GM12872 (cell line): ENCODE data around the gene AHNAK.

Experiments used
- CTCF ChIP-seq: IDR thresholded peaks from 3 replicates; pipeline ENCODE4 v1.5.1; 2011; ENCODE audit warnings: low read depth, mild to moderate bottlenecking, low read length, moderate library complexity; ENCODE audit not compliant: insufficient read depth

Gene AHNAK

GRCh38 chr11:62574363-62575071 lies 27.9 kb upstream of the AHNAK start:
- TF ChIP-seq CTCF = no peak

DNA sequence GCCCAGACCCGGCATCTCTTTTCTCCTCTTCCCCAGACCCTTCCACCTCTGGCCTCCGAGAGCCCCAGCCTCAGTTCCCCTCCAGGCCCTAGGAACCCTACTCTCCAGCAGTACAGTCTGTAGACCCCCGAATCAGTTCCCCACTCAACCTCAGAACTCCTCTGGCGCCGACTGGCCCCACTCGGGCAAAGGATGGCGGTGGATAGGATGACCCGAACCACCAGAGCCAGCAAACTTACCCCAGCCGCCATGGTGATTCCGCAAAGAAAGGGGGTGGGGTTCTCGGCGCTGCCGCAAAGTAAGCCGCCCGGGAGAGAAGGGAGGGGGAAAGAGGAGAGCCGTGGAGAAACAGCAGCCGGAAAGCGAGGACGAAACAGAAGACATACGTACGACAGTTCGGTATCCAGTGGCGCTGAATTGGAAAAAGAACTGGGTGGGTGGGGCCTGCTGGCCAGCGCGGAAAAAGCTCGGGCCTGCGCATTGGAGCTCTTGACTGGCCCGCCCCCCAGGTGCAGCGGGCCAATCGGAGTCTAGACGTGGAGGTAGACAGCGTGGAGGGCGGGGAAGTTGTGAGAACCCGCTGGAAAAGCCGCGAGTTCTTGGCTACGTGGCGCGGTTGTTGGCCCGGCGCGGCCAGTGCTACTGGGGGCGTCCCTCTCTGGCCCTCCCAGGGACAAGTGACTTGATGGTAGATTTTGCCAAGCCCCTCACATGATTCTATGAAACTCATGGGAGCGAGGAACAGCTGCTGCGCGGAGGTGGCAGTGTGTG lies 27.2 kb upstream of the AHNAK start, which contains the start of gene EEF1G:
Gene EEF1G (minus strand): TSS at position 300 of the 771 bp plus-strand sequence. CDS start 49 bp downstream, at position 251.
- no peak for TF ChIP-seq CTCF

- no peak for TF ChIP-seq CTCF
Measured at GRCh38 chr11:62573006-62573591, 26.5 kb upstream of the AHNAK start.

DNA sequence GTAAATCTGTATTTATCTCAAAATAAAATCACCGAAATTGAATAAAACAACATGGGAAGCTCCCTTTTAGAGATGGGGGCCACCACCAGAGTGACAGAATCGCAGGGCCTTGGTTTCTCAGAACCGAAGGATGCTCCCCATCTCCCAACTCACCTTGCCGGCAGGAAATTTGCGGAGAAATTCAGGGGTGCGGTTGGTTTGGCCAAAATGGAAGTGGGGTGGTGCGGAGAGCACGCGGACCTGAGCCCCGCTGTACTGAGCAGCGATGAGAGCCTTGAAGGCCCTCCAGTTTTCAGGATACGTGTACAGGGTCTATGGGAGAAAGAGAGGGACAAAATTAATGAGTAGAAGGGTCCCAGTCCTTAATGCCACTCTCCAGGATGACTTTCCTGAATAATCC lies 25.8 kb upstream of the AHNAK start:
- TF ChIP-seq CTCF = no peak

- no peak for TF ChIP-seq CTCF
Measured at GRCh38 chr11:62569611-62570010, 23.0 kb upstream of the AHNAK start.

DNA sequence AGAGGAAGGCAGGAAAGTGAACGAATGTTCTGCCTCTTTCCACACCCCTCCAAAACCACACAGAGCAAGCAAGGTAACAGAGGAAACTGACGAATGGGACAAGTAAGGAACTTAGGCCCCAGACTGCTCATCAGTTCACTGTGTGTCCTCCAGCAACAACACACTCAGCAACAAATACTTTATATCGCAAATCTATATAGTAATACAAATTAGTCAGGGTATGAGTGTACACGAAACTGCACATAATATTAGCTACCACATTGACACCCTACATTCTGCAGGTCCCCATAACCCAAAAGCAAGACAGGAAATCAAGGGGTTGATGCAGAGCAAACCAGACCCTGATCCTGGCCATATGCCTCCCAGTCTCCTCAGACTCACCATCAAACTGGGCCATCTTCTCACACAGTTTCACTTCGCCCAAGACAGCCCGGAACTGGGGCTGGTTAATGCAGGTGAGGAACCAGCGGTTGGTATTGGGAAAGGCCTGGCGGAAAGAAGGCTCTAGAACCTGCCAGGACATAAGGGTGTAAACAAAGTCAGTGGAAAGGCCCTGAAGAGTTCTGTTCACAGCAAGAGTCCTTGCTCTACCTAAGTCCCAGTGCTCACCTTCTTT lies 20.5 kb upstream of the AHNAK start:
- TF ChIP-seq CTCF = no peak

- TF ChIP-seq CTCF = no peak
Measured at GRCh38 chr11:62566247-62566646, 19.6 kb upstream of the AHNAK start.
